OCI-LY1 (cell line): ENCODE data around the gene FILIP1.

Source experiments
- EZH2 ChIP-seq: fragments of 200-600 bp; sonication (generic), shearing (Covaris generic); IDR thresholded peaks from 2 replicates; pipeline ENCODE4 v1.8.0; 2017; ENCODE audit warnings: borderline replicate concordance, mixed run types, mild to moderate bottlenecking, antibody characterized with exemption, low read length, moderate library complexity, mixed read lengths
- TF ChIP-seq, protein P1 (sequence below): fragments of 200-600 bp; sonication (generic), shearing (Covaris generic); IDR thresholded peaks from 2 replicates; pipeline ENCODE4 v1.5.1; 2017; ENCODE audit warnings: mild to moderate bottlenecking, antibody characterized with exemption, low read length, moderate library complexity, mixed read lengths

GRCh38 chr6:75505424-75505823 is 11.8 kb upstream of the FILIP1 start:
- TF ChIP-seq, protein P1, sequence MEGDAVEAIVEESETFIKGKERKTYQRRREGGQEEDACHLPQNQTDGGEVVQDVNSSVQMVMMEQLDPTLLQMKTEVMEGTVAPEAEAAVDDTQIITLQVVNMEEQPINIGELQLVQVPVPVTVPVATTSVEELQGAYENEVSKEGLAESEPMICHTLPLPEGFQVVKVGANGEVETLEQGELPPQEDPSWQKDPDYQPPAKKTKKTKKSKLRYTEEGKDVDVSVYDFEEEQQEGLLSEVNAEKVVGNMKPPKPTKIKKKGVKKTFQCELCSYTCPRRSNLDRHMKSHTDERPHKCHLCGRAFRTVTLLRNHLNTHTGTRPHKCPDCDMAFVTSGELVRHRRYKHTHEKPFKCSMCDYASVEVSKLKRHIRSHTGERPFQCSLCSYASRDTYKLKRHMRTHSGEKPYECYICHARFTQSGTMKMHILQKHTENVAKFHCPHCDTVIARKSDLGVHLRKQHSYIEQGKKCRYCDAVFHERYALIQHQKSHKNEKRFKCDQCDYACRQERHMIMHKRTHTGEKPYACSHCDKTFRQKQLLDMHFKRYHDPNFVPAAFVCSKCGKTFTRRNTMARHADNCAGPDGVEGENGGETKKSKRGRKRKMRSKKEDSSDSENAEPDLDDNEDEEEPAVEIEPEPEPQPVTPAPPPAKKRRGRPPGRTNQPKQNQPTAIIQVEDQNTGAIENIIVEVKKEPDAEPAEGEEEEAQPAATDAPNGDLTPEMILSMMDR: no peak
- no peak for TF ChIP-seq EZH2
